HG03457 (cell line): ENCODE results near the gene HIRA.

Experiments
- ATAC-seq: cut with Tn5 transposase; IDR thresholded peaks from one replicate; pipeline ENCODE4 v1.9.1; 2021; ENCODE audit warnings: moderate number of reproducible peaks; ENCODE audit not compliant: unreplicated experiment

The HIRA gene, protein sequence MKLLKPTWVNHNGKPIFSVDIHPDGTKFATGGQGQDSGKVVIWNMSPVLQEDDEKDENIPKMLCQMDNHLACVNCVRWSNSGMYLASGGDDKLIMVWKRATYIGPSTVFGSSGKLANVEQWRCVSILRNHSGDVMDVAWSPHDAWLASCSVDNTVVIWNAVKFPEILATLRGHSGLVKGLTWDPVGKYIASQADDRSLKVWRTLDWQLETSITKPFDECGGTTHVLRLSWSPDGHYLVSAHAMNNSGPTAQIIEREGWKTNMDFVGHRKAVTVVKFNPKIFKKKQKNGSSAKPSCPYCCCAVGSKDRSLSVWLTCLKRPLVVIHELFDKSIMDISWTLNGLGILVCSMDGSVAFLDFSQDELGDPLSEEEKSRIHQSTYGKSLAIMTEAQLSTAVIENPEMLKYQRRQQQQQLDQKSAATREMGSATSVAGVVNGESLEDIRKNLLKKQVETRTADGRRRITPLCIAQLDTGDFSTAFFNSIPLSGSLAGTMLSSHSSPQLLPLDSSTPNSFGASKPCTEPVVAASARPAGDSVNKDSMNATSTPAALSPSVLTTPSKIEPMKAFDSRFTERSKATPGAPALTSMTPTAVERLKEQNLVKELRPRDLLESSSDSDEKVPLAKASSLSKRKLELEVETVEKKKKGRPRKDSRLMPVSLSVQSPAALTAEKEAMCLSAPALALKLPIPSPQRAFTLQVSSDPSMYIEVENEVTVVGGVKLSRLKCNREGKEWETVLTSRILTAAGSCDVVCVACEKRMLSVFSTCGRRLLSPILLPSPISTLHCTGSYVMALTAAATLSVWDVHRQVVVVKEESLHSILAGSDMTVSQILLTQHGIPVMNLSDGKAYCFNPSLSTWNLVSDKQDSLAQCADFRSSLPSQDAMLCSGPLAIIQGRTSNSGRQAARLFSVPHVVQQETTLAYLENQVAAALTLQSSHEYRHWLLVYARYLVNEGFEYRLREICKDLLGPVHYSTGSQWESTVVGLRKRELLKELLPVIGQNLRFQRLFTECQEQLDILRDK

DNA sequence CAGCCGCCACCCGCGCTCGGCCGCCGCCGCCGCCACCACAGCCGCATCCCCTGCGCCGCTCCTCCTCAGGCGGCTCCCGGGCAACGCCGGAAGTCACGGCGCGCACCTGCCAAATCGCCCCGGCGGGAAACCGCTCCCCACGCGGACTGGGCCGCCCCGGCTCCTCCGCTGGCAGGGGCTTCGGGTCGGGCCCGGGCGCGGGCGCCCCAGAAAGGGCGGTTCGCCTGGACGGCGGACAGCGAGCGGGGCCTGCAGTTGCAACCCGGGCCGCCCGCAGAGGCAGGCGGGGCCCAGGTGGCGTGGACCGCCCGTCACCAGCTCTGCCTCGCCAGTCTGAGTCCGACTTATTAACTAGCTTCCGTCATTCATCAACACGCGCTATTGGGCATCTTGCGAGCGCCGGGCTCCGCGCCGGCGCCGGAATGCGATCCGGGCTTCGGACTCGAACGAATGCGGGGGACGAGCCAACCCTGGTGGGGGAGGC is at the start of gene HIRA:
TSS of gene HIRA (minus strand) at position 85 of the 484 bp plus-strand sequence. CDS start 257 bp downstream, outside the sequence.
- peak; percentile 38 for ATAC-seq

DNA sequence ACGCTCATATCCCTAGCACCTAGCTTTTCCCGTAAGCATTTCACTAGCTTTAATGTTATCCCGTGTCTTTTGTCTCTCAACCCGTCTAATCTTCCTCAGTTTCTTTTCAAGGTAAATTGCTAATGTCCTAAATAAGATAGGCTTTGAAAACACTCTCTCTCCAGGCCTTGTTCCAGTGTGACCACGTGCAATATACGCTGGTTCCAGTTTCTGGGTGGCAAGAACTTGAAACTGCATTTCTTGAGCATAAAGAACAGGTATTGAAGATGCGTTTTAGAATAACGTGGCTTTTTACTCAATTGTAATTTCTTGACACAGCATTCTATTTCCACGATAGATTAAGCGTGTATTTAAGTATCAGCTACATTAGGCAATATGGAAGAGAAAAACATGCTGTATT is 49.3 kb upstream of the HIRA start:
- ATAC-seq: no peak

DNA sequence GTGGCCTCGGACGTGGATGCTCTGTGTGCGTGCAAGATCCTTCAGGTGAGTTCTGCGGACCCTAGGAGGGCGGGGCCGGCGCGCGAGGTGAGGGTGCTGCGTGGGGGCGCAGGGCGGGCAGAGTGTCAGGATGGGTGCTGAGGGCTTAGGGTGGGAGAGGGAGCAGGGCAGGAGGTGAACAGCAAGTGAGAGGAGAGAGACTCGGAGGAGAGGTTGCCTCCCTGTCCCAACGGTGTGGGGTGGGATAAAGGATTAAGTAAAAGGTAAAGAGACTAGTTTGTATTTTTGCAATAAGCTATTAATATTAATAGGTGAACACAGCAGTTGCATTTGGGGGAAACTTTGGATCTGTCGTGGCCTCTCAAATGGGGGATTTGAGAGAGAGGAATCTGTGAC is 48.6 kb upstream of the HIRA start:
- no peak for ATAC-seq

DNA sequence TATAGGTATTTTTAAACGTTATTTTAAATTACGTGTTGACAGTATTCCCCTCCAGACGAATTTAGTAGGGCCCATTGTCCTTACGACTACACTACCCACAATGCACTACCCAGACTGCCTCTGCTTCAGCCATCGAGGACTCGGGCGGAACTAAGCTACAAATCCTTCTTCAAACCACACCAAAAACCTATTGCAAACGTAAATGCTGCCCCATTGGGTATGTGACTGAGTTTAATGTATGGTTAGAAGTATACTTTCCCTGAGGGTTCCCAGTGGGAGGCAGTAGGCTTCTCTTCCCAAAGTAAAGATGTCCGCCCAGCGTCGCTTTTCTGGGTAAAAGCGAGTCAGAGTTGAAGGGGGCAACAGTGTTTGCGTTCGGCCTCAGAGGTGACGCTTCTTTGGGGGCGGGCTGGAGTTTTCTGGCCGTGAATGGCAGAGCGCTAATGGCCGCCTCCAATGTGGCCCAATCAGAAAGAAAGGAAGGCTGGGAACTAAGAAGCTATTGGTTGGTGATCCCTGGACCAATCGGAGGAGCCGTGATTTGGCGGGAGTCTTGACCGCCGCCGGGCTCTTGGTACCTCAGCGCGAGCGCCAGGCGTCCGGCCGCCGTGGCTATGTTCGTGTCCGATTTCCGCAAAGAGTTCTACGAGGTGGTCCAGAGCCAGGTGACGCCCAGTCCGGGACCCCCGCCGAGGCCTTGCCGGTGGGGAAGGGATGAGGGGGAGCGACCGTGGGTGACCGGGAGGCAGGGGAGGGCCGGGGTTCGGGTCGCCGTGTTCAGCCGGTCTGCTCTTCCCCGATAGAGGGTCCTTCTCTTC is 48.0 kb upstream of the HIRA start, which contains the start of gene CDC45:
TSS of gene CDC45 (plus strand) at position 566 of the 818 bp plus-strand sequence. CDS start at position 615, 49 bp downstream.
- peak; percentile 64 for ATAC-seq

DNA sequence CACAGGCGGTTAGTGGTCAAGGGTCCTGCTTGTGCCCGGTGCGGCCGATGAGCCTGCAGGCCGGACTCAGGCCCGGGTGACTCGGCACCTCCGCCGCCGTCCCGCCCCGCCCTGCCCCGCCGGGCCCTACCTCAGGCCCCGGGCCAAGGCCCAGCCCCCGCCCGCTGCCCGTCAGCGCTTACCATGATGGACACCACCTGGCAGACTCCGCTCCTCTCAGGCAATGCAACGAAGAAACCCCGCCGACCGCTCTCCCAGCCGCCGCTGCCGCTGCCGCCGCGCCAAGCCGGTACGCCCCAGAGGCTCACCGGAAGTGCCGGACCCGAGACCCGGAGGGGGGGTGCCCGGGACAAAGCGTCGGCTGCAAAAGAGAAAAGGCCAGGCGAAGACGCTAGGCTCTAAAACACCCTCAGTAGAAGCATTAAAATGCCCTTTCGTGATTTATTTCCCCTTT is 47.4 kb upstream of the HIRA start, which contains the start of gene UFD1:
TSS of gene UFD1 (minus strand) at position 293 of the 454 bp plus-strand sequence. CDS start at position 185, 108 bp downstream.
- peak; percentile 25 for ATAC-seq

GRCh38 chr22:19478045-19478900 is 46.7 kb upstream of the HIRA start:
- ATAC-seq: no peak

- ATAC-seq: no peak
Measured at GRCh38 chr22:19477321-19478044, 46.0 kb upstream of the HIRA start.

GRCh38 chr22:19476023-19476422 is 44.5 kb upstream of the HIRA start:
- ATAC-seq: no peak

DNA sequence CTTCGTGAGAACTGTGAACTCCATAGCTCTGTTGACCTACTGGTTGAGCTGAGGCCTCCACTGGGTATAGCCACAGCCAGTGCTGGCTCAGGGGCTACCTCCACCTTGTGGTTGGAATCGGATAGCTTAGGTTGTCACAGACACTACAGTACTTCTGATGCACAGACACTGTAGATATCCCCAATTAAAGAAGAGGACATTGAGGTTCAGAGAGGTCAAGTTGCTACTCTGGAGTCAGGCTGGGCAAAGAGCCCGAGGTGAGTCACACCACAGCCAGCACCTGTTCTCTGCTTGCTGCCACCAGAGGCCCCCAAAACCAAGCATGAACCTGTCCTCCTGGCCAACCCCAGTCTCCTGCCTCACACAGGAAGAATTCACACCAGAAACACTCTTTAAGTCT is 42.0 kb upstream of the HIRA start:
- ATAC-seq: no peak

DNA sequence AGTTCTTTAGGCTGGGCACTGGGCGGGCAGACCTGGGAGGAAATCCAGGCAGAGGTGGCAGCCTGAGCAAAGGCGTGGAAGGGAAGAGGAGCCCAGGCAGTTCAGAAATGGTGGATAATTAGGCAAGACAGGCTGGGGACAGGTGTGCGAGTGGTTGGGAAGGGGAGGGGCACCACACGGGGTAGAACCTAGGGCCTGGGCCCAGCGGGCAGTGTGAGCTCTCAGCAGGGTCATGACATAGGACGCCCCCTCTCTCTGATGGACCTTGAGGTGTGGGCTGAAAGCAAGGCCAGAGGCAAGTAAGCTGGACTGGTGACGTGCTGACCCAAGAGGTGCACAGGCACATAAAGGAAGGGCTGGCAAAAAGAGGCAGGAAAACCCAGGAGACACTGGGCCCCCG is 40.7 kb upstream of the HIRA start:
- no peak for ATAC-seq

DNA sequence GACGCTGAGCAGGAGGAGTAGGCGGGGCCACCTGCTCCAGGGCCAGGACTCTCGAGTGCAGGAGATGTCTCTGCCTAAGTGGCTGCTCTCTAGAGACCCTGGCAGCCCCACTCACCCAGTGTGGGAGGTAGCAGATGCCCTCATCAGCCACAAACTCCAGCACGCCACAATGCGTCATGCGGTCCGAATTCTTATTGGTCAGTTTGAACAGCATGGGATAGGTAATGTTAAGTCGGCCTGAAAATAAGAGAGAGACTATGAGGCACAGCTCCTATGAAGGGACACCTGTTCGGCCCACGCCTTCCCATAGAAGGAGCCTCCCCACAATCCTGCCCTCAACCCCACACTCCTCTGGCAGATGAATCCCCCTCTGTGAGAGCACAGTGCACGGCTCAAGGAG is 40.0 kb upstream of the HIRA start:
- no peak for ATAC-seq

GRCh38 chr22:19470010-19470409 is 38.5 kb upstream of the HIRA start:
- no peak for ATAC-seq

- no peak for ATAC-seq
Measured at GRCh38 chr22:19469421-19469820, 37.9 kb upstream of the HIRA start.

GRCh38 chr22:19467912-19468311 is 36.4 kb upstream of the HIRA start:
- no peak for ATAC-seq

GRCh38 chr22:19466848-19467752 is 35.6 kb upstream of the HIRA start:
- no peak for ATAC-seq

DNA sequence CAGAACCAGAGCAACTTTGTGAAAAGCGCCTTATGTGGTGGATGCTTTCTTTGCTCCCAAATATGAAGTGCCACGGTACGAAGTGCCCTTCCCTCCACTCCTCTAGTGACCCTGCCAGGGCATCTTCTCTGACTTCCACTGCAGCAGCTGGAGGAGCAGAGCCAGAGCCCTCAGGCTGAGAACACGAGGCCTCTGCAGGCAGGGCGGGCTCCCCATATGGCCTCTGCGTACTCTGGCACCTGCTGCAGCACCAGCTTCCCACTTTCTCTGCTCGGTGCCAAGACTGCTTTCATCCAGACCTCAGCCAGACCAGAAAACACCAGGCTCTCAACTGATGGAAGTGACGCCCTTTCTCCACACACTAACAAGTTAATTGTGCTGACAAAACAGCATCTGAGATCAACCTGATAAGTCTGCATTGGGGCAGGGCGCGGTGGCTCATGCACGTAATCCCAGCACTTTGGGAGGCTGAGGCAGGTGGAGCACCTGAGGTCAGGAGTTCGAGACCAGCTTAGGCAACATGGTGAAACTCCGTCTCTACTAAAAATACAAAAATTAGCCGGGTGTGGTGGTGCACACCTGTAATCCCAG is 34.7 kb upstream of the HIRA start:
- no peak for ATAC-seq

GRCh38 chr22:19464975-19465374 is 33.4 kb upstream of the HIRA start:
- ATAC-seq: no peak
